GM19395 (cell line): ENCODE data around the gene GLIS2.

Experiments used
- ATAC-seq: cut with Tn5 transposase; IDR thresholded peaks from one replicate; pipeline ENCODE4 v1.9.1; 2021; ENCODE audit warnings: mild to moderate bottlenecking, moderate library complexity; ENCODE audit not compliant: unreplicated experiment

GLIS2 gene

GRCh38 chr16:4381072-4381934, 65.4 kb downstream of the GLIS2 start:
- ATAC-seq = no peak

GRCh38 chr16:4381935-4382794, 66.3 kb downstream of the GLIS2 start:
- no peak for ATAC-seq

GRCh38 chr16:4382795-4383357, 67.0 kb downstream of the GLIS2 start:
- ATAC-seq = no peak

- ATAC-seq = no peak
Observed at GRCh38 chr16:4383591-4384444, 68.0 kb downstream of the GLIS2 start.

- no peak for ATAC-seq
Observed at GRCh38 chr16:4384509-4384942, 68.7 kb downstream of the GLIS2 start.

GRCh38 chr16:4385066-4385788, 69.4 kb downstream of the GLIS2 start:
- no peak for ATAC-seq

- no peak for ATAC-seq
Observed at GRCh38 chr16:4385789-4386450, 70.1 kb downstream of the GLIS2 start.

- ATAC-seq = no peak
Observed at GRCh38 chr16:4386451-4386805, 70.6 kb downstream of the GLIS2 start.

- ATAC-seq = no peak
Observed at GRCh38 chr16:4386951-4387565, 71.2 kb downstream of the GLIS2 start.

- no peak for ATAC-seq
Observed at GRCh38 chr16:4387781-4388180, 71.9 kb downstream of the GLIS2 start.

GRCh38 chr16:4388271-4389021, 72.6 kb downstream of the GLIS2 start:
- ATAC-seq = no peak
